Activated naive CD8-positive, alpha-beta T cell treated with anti-CD3 and anti-CD28 coated beads, Interleukin-2, amount 50 U/mL, for 16 hours (primary cell): ENCODE measurements around the gene PPAT.
"Not testable (repeated sequence)": the region's sequence is repeated elsewhere in the genome, so short reads cannot be mapped to it uniquely, and the experiment has no call there.

Experiments
- DNase-seq: peaks from one replicate; pipeline ENCODE4 v3.0.0-alpha.2; 2020; ENCODE audit warnings: low read depth, low spot score

The PPAT gene

GRCh38 chr4:56435140-56435926, at the start of gene PPAT:
PPAT (minus strand) TSS chr4:56435615; CDS start chr4:56435477, 138 bp downstream.
- peak; percentile 96 for DNase-seq

DNA sequence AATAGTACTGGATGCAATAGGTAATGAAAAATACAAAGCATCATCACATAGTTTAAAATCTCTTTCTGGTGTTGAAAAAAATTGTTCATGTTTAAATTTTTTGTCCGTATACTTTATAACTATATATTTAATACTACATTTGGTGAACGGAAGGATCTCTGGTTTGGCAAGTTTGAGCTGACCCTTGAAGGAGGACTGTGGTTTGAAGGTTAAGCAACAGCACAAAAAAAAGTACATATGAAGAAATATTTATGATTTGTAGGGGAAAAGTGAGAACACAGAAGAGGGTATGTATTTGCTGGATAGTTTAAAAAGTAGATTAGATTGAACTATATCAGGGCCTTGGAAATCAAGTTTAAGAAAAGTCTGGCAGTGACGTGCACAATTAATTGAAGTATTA, 45.3 kb upstream of the PPAT start:
- no peak for DNase-seq

DNA sequence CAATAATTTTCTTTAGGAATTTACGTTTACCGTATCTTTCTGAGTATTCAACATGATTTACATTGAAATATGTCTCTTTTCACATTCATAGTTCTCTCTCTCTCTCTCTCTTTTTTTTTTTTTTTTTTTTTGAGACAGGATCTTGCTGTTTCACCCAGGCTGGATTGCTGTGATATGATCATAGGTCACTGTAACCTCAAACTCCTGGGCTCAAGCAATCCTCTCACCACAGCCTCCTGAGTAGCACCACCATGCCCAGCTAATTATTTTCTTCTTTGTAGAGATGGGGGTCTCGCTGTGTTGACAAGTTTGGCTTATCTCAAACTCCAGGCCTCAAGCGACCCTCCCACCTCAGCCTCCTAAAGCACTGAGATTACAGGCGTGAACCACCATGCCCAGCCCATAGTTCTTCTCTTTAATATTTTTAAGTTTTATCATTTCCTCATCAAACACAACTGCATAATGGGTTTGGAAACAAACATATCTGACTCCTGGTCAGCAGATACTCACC, 41.8 kb upstream of the PPAT start:
- no peak for DNase-seq

GRCh38 chr4:56475917-56476316, 40.5 kb upstream of the PPAT start:
- no peak for DNase-seq

DNA sequence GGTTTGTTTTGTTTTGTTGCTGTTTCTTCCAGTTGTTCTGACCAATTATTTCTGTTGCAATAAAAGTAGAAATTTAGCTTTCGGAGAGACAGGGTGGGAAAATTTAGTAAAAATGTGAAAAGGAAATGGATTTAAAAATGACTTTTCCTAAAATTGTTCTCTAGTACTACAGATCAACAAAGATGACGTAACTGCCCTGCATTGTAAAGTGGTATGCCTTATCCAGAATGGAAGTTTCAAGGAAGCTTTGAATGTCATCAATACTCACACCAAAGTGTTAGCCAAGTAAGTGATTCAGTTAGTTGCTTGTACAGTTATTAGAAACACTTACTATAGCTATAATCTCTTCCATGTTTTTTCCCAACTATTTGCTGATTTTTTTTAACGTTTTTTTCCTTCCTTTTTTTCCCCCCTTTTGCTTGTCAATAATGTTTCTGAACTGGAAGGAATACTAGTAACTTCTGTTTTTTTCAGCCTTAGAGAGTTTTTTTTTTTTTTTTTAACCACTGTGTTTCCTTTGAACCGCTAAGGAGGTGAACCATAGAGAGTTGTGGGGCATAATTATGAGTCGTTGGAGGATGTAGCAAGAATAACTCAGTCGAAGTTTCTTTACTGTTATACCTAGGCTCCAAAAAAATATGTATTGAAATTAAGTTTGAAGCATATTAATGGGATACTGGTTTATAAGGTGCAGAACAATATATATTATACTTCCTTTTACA, 34.2 kb upstream of the PPAT start:
- no peak for DNase-seq

DNA sequence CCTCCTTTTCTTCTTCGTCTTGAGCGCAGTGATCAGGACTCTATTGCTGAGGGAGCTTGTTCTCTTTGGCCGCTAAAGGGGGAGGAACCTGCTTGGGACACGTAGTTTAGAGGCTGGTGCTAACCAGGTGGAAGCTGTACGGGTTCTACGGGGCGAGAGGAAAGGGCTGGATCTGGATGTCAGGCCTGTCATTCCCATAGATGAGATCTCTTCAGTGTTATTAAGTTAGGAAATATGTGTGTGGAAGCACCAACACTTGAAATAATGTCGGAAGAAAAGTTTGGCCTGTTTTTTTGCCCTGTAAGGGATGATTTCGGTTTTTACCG, 32.6 kb upstream of the PPAT start:
- no peak for DNase-seq

DNA sequence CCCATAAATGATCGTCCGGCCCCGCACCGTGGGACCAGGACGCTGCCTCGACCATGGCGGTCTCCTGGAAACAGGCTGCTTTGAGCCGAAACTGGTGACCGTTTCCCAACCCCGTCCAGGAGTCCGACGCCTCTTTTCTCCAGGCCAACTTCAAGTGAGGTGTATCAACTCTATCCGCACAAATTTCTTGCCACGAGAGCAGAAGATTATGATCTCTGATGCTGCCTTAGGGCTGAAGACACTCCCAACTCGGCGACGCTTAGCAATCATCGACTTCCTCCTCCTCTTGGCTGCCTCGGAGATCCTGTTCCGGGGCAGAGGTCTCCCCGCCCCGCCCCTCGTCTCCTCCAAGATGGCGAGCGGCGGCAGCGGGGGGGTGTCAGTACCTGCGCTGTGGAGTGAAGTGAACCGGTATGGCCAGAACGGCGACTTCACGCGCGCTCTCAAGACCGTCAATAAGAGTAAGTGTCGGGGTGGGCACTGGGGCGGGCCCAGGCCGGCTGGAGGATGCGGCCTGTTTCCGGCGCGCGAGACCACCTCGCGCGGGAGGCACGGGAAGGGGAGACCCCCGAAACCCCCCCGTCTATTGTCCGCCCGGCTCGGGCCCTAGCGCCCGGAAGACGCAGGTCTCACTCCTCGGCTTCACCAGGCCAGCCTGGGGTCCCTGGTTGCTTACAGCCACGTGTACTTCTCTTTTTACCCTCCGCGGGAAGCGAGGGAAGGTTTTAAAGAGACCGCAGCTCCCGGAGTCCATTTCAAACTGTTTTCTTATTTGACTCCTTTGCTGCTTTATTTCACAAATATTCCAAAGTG, 32.1 kb upstream of the PPAT start, which contains the start of gene SRP72:
SRP72 (plus strand) TSS at position 334 of the 813 bp plus-strand sequence; CDS start at position 353, 19 bp downstream.
- peak; percentile 87 for DNase-seq

DNA sequence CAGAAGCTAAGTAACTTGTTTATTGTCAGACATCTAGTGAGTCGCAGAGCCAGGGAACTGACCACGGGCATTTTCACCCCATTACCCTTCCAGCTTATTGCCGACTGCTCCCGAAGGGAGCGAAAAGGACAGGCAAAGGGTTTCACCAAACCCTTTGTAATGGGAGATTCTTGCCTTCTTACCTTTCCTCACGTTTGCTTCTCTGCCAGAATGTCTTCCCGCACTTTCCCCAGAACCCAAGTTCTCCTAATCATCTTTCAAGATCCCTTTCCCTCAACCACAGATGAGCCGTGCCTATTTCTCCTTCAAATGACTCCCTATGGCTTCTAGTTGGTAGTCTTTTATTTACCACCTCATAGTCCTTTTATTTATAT, 31.5 kb upstream of the PPAT start:
- no peak for DNase-seq

DNA sequence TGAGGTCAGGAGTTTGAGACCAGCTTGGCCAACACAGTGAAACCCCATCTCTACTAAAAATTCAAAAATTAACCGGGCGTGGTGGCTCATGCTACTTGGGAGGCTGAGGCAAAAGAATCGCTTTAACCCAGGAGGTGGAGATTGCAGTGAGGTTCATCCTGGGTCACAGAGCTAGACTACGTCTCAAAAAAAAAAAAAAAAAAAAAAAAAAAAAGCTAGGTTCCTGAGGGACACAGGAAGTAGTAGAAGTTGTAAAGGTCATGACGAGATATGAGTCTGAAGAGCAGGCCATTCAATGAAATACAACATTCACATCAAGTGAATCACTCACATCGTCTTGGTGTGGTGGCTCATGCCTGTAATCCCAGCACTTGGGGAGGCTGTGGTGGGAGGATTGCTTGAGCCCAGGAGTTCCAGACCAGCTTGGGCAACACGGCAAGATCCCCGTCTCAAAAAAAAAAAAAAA, 30.9 kb upstream of the PPAT start:
- not testable (repeated sequence) for DNase-seq

DNA sequence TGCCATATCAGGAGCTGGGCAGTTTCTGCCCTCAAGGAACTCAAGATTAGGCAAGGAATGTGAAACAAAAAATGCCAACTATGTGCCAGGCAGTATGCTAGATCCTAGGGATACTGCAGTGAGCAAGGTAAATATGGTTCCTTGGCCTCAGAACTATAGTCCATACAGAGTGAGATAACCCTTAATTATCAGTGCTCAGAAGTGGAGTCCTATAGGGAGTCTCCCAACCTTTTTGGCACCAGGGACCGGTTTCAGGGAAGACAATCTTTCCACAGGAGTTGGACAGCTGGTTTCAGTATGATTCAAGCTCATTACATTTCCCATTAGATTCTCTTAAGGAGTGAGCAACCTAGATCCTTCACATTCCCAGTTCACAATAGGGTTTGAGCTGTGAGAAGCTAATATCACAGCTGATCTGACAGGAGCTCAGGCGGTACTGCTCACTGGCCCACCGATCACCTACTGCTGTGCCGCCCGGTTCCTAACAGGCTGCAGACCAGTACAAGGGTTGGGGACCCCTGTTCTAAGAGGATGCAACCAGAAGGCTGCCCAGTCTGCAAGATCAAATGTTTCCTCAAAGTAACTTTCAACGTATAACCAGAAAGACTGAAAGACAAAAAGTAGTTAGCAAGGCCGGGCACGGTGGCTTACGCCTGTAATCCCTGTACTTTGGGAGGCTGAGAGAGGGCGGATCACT, 30.3 kb upstream of the PPAT start:
- DNase-seq: no peak

DNA sequence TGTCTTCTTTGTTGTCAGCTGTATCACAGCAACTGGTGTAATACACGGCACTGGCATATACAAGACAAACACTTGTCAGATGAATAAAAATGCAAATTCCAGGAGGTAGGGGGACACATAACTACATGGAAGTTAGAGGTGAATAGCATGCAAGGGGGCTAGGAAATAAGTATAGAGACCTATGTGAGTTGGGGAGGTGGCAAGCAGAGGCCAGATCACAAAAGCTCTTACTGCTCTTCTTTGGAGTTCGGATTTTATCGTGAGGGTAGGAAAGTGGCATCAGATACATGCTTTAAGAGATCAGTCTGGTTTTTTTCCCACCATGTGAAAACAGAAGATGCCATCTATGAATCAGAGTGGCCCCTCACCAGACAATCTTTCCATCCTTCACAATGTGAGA, 29.2 kb upstream of the PPAT start:
- DNase-seq: no peak

GRCh38 chr4:56463711-56464110, 28.3 kb upstream of the PPAT start:
- no peak for DNase-seq

DNA sequence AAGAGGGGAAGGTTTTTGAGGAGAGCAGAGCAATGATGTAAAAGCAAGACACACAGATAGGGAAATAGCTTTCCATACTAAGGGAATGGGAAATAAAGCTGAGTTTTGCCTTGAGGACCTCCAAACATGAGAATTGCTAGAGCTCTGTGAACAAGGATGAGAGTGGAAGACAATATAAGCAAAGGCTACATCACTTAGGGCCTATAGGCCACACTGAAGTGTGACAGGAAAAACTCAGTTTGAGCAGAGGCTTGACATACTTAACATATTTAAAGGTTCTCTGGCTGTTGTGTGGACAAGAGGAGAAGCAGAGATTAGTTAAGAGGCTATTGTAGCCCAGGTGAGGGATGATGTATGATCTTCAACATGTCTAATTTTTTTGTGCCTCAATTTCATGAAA, 26.7 kb upstream of the PPAT start:
- DNase-seq: no peak

GRCh38 chr4:56460085-56460484, 24.7 kb upstream of the PPAT start:
- DNase-seq: no peak

DNA sequence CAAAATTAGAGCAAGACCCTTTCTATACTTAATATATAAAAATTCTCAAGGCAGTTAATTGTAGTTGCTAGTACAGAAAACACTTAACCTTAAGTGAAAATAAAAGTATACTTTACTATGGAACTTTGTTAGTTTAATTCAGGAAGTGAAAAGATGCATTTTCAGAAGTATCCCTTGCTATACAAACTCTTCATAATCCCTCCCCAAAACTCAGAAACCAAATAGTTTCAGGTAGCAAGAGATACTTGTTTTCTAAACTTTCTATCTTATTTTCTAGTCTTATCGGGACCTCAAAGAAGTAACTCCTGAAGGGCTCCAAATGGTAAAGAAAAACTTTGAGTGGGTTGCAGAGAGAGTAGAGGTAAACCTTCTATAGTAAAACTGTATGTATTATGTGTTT, 14.9 kb upstream of the PPAT start:
- no peak for DNase-seq

- not testable (repeated sequence) for DNase-seq
These were observed 14.1 kb upstream of the PPAT start for GRCh38 chr4:56449475-56449874.

DNA sequence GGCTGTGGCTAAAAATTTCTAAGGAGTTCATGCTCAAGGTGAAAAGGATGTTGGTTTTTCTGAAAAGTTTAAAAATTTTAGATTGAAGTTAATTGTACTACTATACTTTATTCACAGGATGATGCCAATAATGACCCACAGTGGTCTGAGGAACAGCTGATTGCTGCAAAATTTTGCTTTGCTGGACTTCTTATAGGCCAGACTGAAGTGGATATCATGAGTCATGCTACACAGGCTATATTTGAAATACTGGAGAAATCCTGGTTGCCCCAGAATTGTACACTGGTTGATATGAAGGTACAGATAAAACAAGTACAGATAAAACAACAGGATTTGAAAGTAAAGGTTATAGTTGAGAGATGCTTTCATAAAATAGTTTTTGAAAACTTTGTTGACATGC, 12.9 kb upstream of the PPAT start:
- no peak for DNase-seq

DNA sequence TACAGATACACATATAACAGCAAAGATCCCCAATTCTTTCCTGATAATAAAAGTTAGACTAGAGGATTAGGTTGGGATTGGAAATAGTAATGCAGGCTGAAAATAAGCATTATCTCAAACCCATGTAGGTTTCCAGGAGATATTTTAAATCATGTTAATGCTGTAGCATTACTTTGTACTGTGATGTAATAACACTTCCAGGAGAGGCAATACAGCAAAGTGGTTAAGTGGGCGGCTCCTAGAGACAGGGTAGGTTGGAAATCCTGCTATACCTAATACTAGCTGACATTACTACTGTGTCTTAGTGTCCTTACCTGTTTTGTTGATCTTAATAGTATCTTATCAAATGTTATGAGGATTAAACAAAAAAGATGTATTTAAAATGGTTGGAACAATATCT, 10.3 kb upstream of the PPAT start:
- DNase-seq: no peak

DNA sequence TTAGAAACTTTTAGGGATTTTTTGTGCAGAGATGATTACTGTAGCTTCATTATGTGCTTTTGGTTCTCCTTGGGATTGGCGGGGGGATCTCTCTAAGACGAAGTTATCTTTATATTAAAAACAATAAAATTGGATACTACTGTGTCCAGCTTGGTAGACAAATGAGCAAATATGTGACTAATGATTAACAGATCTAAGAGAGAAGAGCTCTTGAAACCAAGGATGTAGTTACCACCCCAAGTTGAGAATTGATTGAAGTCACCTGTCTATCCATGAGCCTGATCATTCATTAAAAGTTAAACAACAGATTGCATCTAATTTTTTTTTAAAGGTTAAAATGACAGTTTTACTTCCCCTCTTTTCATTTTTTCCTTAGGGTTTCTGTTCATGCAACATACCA, 9.3 kb upstream of the PPAT start:
- no peak for DNase-seq

GRCh38 chr4:56440983-56441382, 5.6 kb upstream of the PPAT start:
- DNase-seq: no peak

DNA sequence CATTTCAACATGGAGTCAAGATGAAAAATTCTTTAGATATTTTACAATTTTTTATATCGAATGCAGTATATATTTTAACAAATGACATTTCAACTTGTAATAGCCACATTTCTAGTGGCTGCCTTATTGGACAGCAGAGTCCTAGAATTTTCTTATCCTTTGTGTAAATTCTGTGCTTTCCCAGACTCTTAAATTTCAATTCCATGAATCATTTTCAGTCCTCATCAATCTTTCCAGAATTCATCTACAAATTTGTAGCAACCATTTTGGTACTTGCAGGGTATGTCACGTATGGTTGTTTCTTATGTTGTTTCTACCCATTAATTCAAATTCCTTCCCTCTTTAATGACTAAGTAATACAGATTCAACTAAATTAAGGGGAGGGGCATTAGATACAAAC, 3.4 kb upstream of the PPAT start:
- no peak for DNase-seq
